Vagina (tissue), 2 donors: ENCODE results near the gene ADAMTS2. TPM values are rescaled to one million over a fixed set of nuclear protein-coding genes. Genes with fewer than 3 reads are reported as not detected.

Experiments
- DNase-seq, 2 donors: peaks; one replicate each; pipeline ENCODE4 v3.0.0-alpha.2; 2017; ENCODE audit errors: extremely low spot score in 2 of 2
- H3K27ac ChIP-seq: fragments of 200-600 bp; sonication (generic); one replicate; pipeline ENCODE4 v1.5.1; 2019
- H3K27me3 ChIP-seq: fragments of 200-600 bp; sonication (generic); one replicate; pipeline ENCODE4 v1.5.1; 2019
- H3K36me3 ChIP-seq, 2 donors: fragments of 200-600 bp; sonication (generic); one replicate each; pipeline ENCODE4 v1.5.1; 2017 to 2019
- H3K4me1 ChIP-seq: fragments of 200-600 bp; sonication (generic); one replicate; pipeline ENCODE4 v1.5.1; 2019
- H3K4me3 ChIP-seq, 2 donors: fragments of 200-600 bp; sonication (generic); 1 replicate in 1 of 2; 2 replicates in 1 of 2; pipeline ENCODE4 v1.5.1; 2016 to 2019
- H3K9me3 ChIP-seq: fragments of 200-600 bp; sonication (generic); one replicate; pipeline ENCODE4 v1.5.1; 2019
- CTCF ChIP-seq, 3 experiments: fragments of 450-650 bp in 2 of 3; fragments of 200-600 bp in 1 of 3; sonication (generic) in 1 of 3; IDR thresholded peaks; one replicate each; pipeline ENCODE4 v1.5.1; 2017 to 2019; ENCODE audit warnings: antibody characterized with exemption in 3 of 3, mild to moderate bottlenecking in 2 of 3, moderate library complexity in 2 of 3
- POLR2A ChIP-seq, 2 donors: fragments of 450-650 bp; IDR thresholded peaks; one replicate each; pipeline ENCODE4 v1.6.1; 2017; ENCODE audit warnings: antibody characterized with exemption in 2 of 2, mild to moderate bottlenecking in 2 of 2, moderate library complexity in 2 of 2
- POLR2AphosphoS5 ChIP-seq, 2 donors: sonication (generic); formaldehyde crosslinking; IDR thresholded peaks; one replicate each; pipeline ENCODE4 v1.9.0; 2017; ENCODE audit warnings: antibody characterized with exemption in 2 of 2, mild to moderate bottlenecking in 2 of 2, low read depth in 1 of 2; ENCODE audit not compliant: insufficient read depth in 1 of 2
- intact Hi-C: fragments of 100-400 bp; cut with DNase I; formaldehyde crosslinking; loops from one replicate; pipeline ENCODE4 v1.15.1; 2023
- total RNA-seq: library from RNA; depleted of rRNA; stranded (reverse); fragments of >200 nt; gene quantifications from one replicate; pipeline ENCODE4 v1.2.3, GENCODE V29; 2016

ADAMTS2 gene
- total RNA-seq, 1 donor from 2014 or later: 17.4 TPM

- intact Hi-C loops: no loop called here
- no peaks in the 10 kb centered on the region for H3K27me3 ChIP-seq
- H3K9me3 ChIP-seq: no peaks in the 10 kb centered on the region
- H3K4me1 ChIP-seq: peaks cover 8% of the 10 kb centered on the region
- no peak for TF ChIP-seq POLR2A (IDR thresholded peaks at IDR 0.05)
- no peak for TF ChIP-seq POLR2AphosphoS5 (IDR thresholded peaks at IDR 0.05; ENCODE audit: insufficient read depth in 1 of 2, low read depth in 1 of 2)
- no peak for TF ChIP-seq CTCF (IDR thresholded peaks at IDR 0.05)
- H3K36me3 ChIP-seq: no peaks in the 10 kb centered on the region
- peak in 1 of 2 donors; percentile 58 for DNase-seq
- no peak overlapping the region for H3K27ac ChIP-seq
- no peak overlapping the region for H3K4me3 ChIP-seq
Observed at GRCh38 chr5:179235416-179236400, 109.6 kb downstream of the ADAMTS2 start.

- Histone ChIP-seq H3K4me1 (peaks cover 4% of the 10 kb centered on the region), H3K4me3 (no peak overlapping the region), H3K27me3 (no peaks in the 10 kb centered on the region), H3K9me3 (no peaks in the 10 kb centered on the region), H3K36me3 (no peaks in the 10 kb centered on the region), H3K27ac (no peak overlapping the region)
- TF ChIP-seq CTCF (IDR thresholded peaks at IDR 0.05) (no peak), POLR2A (IDR thresholded peaks at IDR 0.05) (no peak), POLR2AphosphoS5 (IDR thresholded peaks at IDR 0.05; ENCODE audit: insufficient read depth in 1 of 2, low read depth in 1 of 2) (no peak)
- intact Hi-C loops: no loop called here
- peak in 1 of 2 donors; percentile 72 for DNase-seq
Observed at GRCh38 chr5:179234563-179235135, 110.6 kb downstream of the ADAMTS2 start.

- no peak overlapping the region for H3K27ac ChIP-seq
- H3K4me1 ChIP-seq: peaks cover 4% of the 10 kb centered on the region
- H3K4me3 ChIP-seq: no peak overlapping the region
- intact Hi-C loops: no loop called here
- no peaks in the 10 kb centered on the region for H3K36me3 ChIP-seq
- peak in 1 of 2 donors; percentile 89 for DNase-seq
- no peak for TF ChIP-seq POLR2A (IDR thresholded peaks at IDR 0.05)
- TF ChIP-seq CTCF (IDR thresholded peaks at IDR 0.05): no peak
- TF ChIP-seq POLR2AphosphoS5 (IDR thresholded peaks at IDR 0.05; ENCODE audit: insufficient read depth in 1 of 2, low read depth in 1 of 2): no peak
- no peaks in the 10 kb centered on the region for H3K27me3 ChIP-seq
- no peaks in the 10 kb centered on the region for H3K9me3 ChIP-seq
Observed at GRCh38 chr5:179233909-179234562, 111.2 kb downstream of the ADAMTS2 start.

GRCh38 chr5:179232091-179232735, 113.0 kb downstream of the ADAMTS2 start:
- Histone ChIP-seq H3K36me3 (no peaks in the 10 kb centered on the region), H3K27ac (no peak overlapping the region), H3K27me3 (no peaks in the 10 kb centered on the region), H3K9me3 (no peaks in the 10 kb centered on the region), H3K4me3 (no peak overlapping the region), H3K4me1 (peaks cover 19% of the 10 kb centered on the region)
- DNase-seq: peak in 1 of 2 donors; percentile 67
- TF ChIP-seq CTCF (IDR thresholded peaks at IDR 0.05) (no peak), POLR2A (IDR thresholded peaks at IDR 0.05) (no peak), POLR2AphosphoS5 (IDR thresholded peaks at IDR 0.05; ENCODE audit: insufficient read depth in 1 of 2, low read depth in 1 of 2) (no peak)
- intact Hi-C loops: no loop called here
